Measurements from ENCODE around the gene TMEM204.

DNA sequence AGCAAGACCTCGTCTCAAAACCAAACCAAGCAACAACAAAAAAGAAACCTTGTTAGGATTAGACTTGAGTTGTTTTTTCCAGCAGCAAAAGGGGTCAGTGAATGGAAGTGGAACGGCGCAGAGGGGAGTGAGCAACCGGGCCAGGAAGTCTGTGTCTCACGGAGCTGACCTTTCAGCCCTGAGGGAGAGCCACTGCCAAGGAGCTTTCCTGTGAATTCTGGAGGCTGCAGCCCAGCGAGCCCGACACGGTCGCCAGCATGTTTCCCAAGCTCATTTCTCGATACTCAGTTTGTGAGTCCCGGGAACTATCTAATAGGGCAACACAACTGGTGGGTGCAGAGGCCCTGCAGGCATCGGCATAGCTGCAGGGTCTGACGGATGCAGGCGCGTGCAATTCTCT, 20.7 kb upstream of the TMEM204 start:
- TF ChIP-seq, protein P1, sequence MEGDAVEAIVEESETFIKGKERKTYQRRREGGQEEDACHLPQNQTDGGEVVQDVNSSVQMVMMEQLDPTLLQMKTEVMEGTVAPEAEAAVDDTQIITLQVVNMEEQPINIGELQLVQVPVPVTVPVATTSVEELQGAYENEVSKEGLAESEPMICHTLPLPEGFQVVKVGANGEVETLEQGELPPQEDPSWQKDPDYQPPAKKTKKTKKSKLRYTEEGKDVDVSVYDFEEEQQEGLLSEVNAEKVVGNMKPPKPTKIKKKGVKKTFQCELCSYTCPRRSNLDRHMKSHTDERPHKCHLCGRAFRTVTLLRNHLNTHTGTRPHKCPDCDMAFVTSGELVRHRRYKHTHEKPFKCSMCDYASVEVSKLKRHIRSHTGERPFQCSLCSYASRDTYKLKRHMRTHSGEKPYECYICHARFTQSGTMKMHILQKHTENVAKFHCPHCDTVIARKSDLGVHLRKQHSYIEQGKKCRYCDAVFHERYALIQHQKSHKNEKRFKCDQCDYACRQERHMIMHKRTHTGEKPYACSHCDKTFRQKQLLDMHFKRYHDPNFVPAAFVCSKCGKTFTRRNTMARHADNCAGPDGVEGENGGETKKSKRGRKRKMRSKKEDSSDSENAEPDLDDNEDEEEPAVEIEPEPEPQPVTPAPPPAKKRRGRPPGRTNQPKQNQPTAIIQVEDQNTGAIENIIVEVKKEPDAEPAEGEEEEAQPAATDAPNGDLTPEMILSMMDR (IDR thresholded peaks at IDR 0.05), result no peak
- TF ChIP-seq POLR2A (IDR thresholded peaks at IDR 0.05), result no peak

Data from lower leg skin (tissue), 3 donors.